HepG2 (cell line): ENCODE measurements around the gene A4GNT. TPM values are rescaled to one million over a fixed set of nuclear protein-coding genes. Genes with fewer than 3 reads are reported as not detected.

Experiments
- GZF1 ChIP-seq: sonication (generic); formaldehyde crosslinking; IDR thresholded peaks from 2 replicates; pipeline ENCODE4 v1.5.1; 2020; ENCODE audit warnings: mild to moderate bottlenecking, missing genetic modification reagents
- RARA ChIP-seq: IDR thresholded peaks from 2 replicates; pipeline ENCODE4 v1.6.1; 2016; ENCODE audit warnings: missing genetic modification reagents, missing compliant biosample characterization
- RBM22 ChIP-seq: fragments of 200-400 bp; formaldehyde crosslinking; optimal IDR thresholded peaks from 2 replicates; pipeline ENCODE3; 2017; ENCODE audit warnings: mild to moderate bottlenecking, low read length, moderate library complexity
- ZNF782 ChIP-seq: sonication (generic); formaldehyde crosslinking; IDR thresholded peaks from 2 replicates; pipeline ENCODE4 v1.4.0; 2020; ENCODE audit warnings: missing genetic modification reagents, mild to moderate bottlenecking, borderline replicate concordance
- polyA plus RNA-seq, 8 experiments: library from polyadenylated mRNA; depleted of rRNA in 3 of 8; stranded (reverse) in 7 of 8; unstranded in 1 of 8; fragments of >200 nt; fragmentation: Illumina TruSeq in 4 of 8; extraction: Trizol in 4 of 8; gene quantifications; 2 replicates each; pipeline versions ENCODE4 v1.2.1 to v1.2.3, GENCODE V29; 2011 to 2016; ENCODE audit warnings: low read depth in 4 of 8, missing spikeins in 1 of 8, mixed read lengths in 1 of 8; ENCODE audit not compliant: insufficient read depth in 1 of 8
- total RNA-seq, 5 experiments: library from RNA; depleted of rRNA; stranded (reverse); fragments of >200 nt; fragmentation: Illumina TruSeq; extraction: Trizol; gene quantifications; 2 replicates each; pipeline ENCODE4 v1.2.3, GENCODE V29; 2016; ENCODE audit warnings: low read depth in 1 of 5
- TF ChIP-seq, protein P1 (sequence below): sonication (generic); formaldehyde crosslinking; IDR thresholded peaks from 2 replicates; pipeline ENCODE4 v1.4.0; 2020; ENCODE audit warnings: missing genetic modification reagents, mild to moderate bottlenecking, borderline replicate concordance
- TF ChIP-seq, protein P2 (sequence below): sonication (generic); formaldehyde crosslinking; IDR thresholded peaks from 2 replicates; pipeline ENCODE4 v1.5.0; 2020; ENCODE audit warnings: mild to moderate bottlenecking, missing genetic modification reagents, borderline replicate concordance
- TF ChIP-seq, protein P3 (sequence below): sonication (generic); formaldehyde crosslinking; IDR thresholded peaks from 2 replicates; pipeline ENCODE4 v1.5.0; 2020; ENCODE audit warnings: mild to moderate bottlenecking, missing genetic modification reagents, borderline replicate concordance
- TF ChIP-seq, protein P4 (sequence below): sonication (generic); formaldehyde crosslinking; IDR thresholded peaks from 2 replicates; pipeline ENCODE4 v1.5.1; 2020; ENCODE audit warnings: mild to moderate bottlenecking, missing genetic modification reagents, borderline replicate concordance

A4GNT gene
- total and polyA plus RNA-seq, 2 of the 13 experiments (the other 11 are each of a cell fraction or from before 2014, with no cell fraction given): not detected

DNA sequence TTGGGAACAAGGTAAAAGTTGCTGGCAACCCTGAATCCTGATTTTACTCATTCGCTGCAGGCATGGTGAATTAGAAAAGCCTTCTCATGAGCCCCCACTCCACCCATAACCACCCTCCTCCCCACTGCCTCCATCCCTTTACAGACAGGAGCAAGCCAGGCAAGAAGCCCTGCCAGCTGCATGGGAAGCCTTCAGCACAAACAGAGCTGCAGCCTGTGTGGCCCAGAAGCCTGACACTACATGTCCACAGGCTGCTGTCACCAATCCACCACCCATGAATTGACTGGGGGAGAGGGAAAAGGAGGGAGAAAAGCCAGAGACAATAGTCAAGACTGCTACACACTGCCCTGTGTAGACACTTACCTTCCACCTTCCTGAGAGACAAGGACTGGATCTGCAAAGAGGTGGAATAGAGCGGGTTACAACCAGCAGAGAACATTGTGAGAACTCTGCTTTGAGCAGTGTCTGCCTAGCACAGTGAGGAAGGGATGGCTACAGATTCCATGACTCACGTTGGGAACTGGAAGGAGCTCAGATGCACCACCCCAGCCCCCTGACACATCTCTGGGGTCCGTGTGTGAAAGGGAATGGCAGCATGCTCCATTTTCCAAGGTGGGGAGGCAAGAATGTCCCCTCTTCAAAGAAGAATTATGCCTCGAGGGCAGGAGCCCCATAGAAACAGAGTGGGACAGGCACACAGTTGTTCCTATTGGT, 50.7 kb downstream of the A4GNT start (continued):
- TF ChIP-seq, protein P1, sequence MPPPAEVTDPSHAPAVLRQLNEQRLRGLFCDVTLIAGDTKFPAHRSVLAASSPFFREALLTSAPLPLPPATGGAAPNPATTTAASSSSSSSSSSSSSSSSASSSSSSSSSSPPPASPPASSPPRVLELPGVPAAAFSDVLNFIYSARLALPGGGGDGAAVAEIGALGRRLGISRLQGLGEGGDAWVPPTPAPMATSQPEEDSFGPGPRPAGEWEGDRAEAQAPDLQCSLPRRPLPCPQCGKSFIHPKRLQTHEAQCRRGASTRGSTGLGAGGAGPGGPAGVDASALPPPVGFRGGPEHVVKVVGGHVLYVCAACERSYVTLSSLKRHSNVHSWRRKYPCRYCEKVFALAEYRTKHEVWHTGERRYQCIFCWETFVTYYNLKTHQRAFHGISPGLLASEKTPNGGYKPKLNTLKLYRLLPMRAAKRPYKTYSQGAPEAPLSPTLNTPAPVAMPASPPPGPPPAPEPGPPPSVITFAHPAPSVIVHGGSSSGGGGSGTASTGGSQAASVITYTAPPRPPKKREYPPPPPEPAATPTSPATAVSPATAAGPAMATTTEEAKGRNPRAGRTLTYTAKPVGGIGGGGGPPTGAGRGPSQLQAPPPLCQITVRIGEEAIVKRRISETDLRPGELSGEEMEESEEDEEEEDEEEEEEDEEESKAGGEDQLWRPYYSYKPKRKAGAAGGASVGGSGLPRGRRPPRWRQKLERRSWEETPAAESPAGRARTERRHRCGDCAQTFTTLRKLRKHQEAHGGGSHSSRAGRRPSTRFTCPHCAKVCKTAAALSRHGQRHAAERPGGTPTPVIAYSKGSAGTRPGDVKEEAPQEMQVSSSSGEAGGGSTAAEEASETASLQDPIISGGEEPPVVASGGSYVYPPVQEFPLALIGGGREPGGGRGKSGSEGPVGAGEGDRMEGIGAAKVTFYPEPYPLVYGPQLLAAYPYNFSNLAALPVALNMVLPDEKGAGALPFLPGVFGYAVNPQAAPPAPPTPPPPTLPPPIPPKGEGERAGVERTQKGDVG: no peak
- TF ChIP-seq, protein P2, sequence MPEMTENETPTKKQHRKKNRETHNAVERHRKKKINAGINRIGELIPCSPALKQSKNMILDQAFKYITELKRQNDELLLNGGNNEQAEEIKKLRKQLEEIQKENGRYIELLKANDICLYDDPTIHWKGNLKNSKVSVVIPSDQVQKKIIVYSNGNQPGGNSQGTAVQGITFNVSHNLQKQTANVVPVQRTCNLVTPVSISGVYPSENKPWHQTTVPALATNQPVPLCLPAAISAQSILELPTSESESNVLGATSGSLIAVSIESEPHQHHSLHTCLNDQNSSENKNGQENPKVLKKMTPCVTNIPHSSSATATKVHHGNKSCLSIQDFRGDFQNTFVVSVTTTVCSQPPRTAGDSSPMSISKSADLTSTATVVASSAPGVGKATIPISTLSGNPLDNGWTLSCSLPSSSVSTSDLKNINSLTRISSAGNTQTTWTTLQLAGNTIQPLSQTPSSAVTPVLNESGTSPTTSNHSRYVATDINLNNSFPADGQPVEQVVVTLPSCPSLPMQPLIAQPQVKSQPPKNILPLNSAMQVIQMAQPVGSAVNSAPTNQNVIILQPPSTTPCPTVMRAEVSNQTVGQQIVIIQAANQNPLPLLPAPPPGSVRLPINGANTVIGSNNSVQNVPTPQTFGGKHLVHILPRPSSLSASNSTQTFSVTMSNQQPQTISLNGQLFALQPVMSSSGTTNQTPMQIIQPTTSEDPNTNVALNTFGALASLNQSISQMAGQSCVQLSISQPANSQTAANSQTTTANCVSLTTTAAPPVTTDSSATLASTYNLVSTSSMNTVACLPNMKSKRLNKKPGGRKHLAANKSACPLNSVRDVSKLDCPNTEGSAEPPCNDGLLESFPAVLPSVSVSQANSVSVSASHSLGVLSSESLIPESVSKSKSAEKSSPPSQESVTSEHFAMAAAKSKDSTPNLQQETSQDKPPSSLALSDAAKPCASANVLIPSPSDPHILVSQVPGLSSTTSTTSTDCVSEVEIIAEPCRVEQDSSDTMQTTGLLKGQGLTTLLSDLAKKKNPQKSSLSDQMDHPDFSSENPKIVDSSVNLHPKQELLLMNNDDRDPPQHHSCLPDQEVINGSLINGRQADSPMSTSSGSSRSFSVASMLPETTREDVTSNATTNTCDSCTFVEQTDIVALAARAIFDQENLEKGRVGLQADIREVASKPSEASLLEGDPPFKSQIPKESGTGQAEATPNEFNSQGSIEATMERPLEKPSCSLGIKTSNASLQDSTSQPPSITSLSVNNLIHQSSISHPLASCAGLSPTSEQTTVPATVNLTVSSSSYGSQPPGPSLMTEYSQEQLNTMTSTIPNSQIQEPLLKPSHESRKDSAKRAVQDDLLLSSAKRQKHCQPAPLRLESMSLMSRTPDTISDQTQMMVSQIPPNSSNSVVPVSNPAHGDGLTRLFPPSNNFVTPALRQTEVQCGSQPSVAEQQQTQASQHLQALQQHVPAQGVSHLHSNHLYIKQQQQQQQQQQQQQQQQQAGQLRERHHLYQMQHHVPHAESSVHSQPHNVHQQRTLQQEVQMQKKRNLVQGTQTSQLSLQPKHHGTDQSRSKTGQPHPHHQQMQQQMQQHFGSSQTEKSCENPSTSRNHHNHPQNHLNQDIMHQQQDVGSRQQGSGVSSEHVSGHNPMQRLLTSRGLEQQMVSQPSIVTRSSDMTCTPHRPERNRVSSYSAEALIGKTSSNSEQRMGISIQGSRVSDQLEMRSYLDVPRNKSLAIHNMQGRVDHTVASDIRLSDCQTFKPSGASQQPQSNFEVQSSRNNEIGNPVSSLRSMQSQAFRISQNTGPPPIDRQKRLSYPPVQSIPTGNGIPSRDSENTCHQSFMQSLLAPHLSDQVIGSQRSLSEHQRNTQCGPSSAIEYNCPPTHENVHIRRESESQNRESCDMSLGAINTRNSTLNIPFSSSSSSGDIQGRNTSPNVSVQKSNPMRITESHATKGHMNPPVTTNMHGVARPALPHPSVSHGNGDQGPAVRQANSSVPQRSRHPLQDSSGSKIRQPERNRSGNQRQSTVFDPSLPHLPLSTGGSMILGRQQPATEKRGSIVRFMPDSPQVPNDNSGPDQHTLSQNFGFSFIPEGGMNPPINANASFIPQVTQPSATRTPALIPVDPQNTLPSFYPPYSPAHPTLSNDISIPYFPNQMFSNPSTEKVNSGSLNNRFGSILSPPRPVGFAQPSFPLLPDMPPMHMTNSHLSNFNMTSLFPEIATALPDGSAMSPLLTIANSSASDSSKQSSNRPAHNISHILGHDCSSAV (CRISPR knock-in tag): no peak
- TF ChIP-seq ZNF782 (CRISPR knock-in tag) (no peak), RBM22 (no peak), RARA (CRISPR knock-in tag) (no peak), GZF1 (CRISPR knock-in tag) (no peak)
- TF ChIP-seq, protein P3, sequence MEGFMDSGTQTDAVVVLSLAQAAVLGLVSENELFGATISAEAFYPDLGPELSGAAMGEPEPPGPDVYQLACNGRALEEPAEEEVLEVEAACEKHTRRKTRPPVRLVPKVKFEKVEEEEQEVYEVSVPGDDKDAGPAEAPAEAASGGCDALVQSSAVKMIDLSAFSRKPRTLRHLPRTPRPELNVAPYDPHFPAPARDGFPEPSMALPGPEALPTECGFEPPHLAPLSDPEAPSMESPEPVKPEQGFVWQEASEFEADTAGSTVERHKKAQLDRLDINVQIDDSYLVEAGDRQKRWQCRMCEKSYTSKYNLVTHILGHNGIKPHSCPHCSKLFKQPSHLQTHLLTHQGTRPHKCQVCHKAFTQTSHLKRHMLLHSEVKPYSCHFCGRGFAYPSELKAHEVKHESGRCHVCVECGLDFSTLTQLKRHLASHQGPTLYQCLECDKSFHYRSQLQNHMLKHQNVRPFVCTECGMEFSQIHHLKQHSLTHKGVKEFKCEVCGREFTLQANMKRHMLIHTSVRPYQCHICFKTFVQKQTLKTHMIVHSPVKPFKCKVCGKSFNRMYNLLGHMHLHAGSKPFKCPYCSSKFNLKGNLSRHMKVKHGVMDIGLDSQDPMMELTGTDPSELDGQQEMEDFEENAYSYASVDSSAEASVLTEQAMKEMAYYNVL (CRISPR knock-in tag): no peak
- TF ChIP-seq, protein P4, sequence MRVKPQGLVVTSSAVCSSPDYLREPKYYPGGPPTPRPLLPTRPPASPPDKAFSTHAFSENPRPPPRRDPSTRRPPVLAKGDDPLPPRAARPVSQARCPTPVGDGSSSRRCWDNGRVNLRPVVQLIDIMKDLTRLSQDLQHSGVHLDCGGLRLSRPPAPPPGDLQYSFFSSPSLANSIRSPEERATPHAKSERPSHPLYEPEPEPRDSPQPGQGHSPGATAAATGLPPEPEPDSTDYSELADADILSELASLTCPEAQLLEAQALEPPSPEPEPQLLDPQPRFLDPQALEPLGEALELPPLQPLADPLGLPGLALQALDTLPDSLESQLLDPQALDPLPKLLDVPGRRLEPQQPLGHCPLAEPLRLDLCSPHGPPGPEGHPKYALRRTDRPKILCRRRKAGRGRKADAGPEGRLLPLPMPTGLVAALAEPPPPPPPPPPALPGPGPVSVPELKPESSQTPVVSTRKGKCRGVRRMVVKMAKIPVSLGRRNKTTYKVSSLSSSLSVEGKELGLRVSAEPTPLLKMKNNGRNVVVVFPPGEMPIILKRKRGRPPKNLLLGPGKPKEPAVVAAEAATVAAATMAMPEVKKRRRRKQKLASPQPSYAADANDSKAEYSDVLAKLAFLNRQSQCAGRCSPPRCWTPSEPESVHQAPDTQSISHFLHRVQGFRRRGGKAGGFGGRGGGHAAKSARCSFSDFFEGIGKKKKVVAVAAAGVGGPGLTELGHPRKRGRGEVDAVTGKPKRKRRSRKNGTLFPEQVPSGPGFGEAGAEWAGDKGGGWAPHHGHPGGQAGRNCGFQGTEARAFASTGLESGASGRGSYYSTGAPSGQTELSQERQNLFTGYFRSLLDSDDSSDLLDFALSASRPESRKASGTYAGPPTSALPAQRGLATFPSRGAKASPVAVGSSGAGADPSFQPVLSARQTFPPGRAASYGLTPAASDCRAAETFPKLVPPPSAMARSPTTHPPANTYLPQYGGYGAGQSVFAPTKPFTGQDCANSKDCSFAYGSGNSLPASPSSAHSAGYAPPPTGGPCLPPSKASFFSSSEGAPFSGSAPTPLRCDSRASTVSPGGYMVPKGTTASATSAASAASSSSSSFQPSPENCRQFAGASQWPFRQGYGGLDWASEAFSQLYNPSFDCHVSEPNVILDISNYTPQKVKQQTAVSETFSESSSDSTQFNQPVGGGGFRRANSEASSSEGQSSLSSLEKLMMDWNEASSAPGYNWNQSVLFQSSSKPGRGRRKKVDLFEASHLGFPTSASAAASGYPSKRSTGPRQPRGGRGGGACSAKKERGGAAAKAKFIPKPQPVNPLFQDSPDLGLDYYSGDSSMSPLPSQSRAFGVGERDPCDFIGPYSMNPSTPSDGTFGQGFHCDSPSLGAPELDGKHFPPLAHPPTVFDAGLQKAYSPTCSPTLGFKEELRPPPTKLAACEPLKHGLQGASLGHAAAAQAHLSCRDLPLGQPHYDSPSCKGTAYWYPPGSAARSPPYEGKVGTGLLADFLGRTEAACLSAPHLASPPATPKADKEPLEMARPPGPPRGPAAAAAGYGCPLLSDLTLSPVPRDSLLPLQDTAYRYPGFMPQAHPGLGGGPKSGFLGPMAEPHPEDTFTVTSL (CRISPR knock-in tag): no peak
